GM12872 (cell line): Measurements from ENCODE around the gene DNAH10.

ENCODE experiments used
- TF ChIP-seq, protein P1 (sequence below): IDR thresholded peaks from 3 replicates; pipeline ENCODE4 v1.5.1; 2011; ENCODE audit warnings: low read depth, mild to moderate bottlenecking, low read length, moderate library complexity; ENCODE audit not compliant: insufficient read depth

Gene DNAH10

DNA sequence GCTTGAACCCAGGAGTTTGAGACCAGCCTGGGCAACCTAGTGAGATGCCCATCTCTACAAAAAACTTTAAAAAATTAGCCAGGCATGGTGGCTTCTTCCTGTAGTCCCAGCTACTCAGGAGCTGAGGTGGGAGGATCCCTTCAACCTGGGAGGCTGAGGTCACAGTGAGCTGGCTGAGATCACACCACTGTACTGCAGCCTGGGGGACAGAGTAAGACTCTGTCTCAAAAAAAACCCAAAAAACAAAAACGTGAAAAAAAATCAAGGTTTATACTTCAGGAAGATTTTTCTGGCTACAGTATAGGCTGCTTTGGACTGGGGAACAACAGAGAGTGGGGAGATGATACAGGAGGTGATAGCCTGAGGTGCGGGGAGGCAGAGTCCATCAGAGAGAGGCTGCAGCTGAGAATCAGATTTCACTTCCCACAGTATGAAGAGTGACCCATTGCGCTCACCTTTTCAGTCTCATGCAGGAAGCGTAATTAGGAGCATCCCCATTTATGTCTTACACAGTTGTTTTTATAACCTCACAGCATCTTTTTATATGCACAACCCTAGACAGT is 28.9 kb downstream of the DNAH10 start:
- TF ChIP-seq, protein P1, sequence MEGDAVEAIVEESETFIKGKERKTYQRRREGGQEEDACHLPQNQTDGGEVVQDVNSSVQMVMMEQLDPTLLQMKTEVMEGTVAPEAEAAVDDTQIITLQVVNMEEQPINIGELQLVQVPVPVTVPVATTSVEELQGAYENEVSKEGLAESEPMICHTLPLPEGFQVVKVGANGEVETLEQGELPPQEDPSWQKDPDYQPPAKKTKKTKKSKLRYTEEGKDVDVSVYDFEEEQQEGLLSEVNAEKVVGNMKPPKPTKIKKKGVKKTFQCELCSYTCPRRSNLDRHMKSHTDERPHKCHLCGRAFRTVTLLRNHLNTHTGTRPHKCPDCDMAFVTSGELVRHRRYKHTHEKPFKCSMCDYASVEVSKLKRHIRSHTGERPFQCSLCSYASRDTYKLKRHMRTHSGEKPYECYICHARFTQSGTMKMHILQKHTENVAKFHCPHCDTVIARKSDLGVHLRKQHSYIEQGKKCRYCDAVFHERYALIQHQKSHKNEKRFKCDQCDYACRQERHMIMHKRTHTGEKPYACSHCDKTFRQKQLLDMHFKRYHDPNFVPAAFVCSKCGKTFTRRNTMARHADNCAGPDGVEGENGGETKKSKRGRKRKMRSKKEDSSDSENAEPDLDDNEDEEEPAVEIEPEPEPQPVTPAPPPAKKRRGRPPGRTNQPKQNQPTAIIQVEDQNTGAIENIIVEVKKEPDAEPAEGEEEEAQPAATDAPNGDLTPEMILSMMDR, result no peak

GRCh38 chr12:123794027-123794426 is 31.9 kb downstream of the DNAH10 start:
- TF ChIP-seq, protein P1, result no peak

GRCh38 chr12:123798518-123798917 is 36.4 kb downstream of the DNAH10 start:
- TF ChIP-seq, protein P1, result no peak

DNA sequence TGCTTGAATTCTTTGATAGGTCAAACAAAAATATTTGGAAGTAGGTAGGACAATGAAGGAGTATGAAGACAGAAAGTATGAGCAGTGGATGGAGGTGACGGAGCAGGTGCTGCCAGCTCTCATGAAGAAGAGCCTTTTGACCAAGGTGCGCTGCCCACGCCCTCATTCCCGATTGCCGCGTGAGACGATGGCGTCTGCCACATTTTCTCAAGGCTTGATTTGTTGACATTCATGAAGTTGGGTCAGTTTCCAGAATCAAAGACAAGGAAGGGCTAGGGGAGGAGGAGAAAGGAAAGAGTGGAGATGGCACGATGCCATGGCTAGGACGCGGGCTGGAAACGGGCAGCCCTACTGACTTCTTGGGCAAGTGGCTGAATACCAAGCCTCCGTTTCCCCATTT is 37.1 kb downstream of the DNAH10 start:
- TF ChIP-seq, protein P1, result no peak

DNA sequence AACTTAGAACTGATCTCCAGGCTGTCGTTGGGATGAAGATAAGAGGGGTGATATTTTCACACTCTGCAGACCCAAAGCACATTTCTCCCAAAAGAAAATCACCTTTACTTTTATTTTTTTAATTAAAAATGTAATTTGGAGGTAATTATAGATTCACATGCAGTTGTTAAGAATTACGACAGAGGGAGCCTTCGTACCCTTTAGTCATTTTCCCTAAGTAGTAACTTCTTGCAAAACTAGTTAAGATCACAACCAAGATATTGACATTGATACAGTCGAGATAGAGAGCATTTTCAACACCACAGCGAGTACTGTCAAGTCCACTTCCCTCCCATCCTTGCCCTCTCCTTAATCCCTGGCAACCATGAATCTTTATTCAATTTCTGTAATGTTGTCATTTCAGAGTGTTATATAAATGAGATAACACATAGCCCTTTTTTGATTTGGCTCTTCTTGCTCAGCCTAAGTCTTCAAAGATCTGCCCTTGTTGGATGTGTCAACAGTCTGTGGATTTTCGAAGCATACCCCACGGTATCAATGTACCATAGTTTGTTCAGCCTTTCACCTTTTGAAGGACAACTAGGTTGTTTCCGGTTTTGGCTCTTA is 39.6 kb downstream of the DNAH10 start:
- TF ChIP-seq, protein P1, result peak; percentile 38; the same call in 2 of the 3 replicates

GRCh38 chr12:123805173-123805572 is 43.1 kb downstream of the DNAH10 start:
- TF ChIP-seq, protein P1, result no peak

DNA sequence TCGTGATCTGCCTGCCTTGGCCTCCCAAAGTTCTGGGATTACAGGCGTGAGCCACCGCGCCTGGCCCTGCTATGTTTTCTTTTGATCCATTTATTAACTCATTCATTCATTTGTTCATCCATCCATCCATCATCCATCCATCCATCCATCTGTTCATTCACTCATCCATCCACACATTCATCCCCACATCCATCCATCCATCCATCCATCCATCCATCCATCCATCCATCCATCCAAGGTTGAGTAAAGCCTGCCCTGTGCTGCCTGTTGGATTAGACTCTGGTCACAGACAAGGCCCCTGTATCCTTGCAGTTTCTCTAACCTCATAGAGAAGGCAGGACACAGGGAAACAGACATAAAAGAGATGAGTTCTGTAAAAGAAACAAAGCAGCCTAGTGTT is 44.9 kb downstream of the DNAH10 start:
- TF ChIP-seq, protein P1, result no peak
